Embryonic facial prominence (tissue), 1 donor: ENCODE measurements around the gene KIF16B.
"Not testable (repeated sequence)": the region's sequence is repeated elsewhere in the genome, so short reads cannot be mapped to it uniquely, and the experiment has no call there.

Source experiments
- DNase-seq: peaks from one replicate; pipeline ENCODE4 v3.0.0-alpha.2; 2016; ENCODE audit errors: extremely low spot score

The KIF16B gene

GRCh38 chr20:16475225-16475624 lies 98.0 kb downstream of the KIF16B start:
- DNase-seq, result no peak

DNA sequence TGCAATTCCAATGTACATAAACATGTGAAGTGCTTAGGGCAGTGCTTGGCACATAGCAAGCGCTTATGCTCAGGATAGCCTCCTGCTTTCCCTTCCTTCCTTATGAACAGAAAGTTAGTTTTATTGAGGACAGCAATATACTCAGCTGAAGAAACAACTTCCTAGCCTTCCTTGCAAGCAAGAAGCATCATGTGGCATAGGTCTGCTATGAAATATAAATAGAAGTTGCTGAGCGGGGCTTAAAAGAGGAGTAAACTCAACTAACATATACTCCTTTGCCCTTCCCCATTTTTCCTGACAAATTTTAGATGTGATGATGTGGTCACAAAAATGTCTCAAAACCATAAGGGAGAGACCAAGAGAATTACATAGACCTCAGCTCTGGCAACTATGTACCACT lies 98.9 kb downstream of the KIF16B start:
- no peak for DNase-seq

DNA sequence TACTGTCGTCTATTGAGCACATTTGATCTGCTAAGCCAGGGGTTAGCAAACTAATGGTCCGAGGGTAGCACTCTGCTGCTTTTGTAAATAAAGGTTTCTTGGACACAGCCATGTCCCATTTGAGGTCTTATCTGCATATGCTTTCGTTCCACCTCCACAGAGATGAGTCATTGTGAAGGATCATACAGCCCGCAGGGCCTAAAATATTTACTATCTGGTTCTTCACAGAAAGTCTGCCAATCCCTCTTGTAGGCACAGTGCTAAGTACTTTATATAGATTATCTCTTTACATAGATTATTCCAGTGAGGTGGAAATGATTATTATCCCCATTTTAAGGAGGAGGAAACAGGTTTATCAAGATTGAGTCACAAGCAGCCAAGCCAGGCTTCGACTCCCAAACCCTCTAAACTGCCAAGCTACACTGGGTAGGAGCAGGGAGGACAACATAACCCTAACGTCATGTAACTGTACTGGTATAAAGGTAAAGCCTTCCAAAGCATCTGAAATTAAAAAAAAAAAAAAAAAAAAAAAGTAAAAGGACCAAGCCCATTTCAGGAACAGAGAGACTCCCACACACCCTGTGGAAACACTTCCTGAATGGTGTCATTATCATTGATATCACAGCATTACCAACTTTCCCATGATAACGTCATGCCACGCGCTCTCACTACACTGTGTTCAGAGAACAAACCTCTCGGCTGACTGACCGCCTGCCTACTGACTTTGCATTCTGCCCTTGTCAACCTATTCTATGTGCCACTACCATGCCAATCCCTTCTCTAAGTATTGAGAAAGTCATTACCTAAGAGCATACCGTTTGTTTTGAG lies 101.0 kb downstream of the KIF16B start:
- no peak for DNase-seq

DNA sequence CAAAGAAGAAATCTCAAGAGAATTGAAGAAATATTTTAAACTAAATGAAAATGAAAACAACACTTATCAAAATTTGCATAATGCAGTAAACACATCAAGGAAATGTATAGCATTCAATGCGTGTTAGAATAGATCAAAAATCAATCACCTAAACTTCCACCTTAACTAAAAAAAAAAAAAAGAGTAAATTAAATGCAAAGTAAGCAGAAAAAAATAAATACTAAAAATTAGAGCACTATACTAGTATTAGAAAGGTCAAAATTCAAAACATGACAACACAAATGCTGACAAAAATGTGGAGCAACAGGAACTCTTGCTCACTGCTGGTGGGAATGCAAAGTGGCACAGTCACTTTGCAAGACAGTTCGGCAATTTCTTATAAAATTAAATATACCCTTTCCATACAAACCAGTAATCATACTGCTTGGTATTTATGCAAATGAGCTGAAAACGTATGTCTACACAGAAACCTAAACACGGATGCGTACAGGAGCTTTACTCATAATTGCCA lies 103.8 kb downstream of the KIF16B start:
- DNase-seq, result no peak

DNA sequence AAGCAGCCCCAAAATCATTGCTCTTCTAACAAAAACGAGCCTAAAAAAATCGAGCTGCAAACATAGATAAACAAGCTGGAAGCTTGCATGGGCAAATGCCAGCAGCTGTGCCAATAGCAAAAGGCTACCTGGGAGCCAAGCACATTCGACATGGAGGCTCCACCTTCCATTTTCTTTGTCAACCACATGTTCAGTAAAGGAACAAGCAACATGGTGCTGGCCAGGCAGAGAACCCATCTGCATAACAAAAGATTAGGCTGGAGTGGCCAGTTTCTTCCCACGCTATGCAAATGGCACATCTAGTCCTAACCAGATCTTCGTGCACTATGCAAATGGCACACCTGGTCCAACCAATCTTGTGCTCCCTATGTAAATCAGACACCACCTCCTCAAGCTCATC lies 110.5 kb downstream of the KIF16B start:
- DNase-seq, result no peak

GRCh38 chr20:16459019-16459700 lies 114.1 kb downstream of the KIF16B start:
- DNase-seq, result no peak

DNA sequence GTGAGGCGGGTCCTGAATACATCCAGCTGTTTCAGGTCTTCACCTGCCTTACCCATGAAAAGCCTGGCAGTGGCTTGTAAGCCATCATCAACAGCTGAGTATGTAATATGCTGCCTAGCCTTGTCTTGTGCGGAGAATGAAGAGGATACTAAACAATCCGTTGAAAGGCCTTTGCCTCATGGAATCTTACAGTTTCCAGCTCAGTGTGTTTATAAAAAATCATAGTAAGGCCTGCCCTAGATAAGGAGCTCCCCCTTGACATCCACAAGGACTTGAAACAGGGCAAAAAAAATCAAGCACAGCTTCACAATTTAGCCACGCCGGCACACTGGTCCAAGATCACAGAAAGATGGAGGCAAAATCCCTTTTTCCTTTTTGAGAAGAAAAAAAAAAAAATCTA lies 115.7 kb downstream of the KIF16B start:
- no peak for DNase-seq

GRCh38 chr20:16455324-16455723 lies 117.9 kb downstream of the KIF16B start:
- DNase-seq, result no peak

DNA sequence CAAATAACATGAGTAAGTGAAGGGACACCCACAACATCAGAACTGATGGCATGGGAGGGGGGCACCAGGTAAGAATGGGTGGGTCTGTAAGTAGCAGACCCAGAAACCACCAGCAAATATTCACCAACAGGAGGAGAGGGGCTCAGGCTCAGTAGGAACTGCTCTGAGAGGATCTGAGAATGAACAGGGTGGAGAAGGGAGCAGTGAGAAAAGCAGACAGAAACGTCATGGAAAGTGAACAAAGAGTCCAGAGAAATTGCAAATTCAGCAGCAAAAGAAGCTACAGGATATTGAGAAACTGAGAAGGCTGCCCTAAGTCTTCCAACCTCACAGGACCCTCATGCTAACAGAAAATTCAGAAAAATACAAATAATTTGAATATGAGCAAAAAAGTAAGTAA lies 121.3 kb downstream of the KIF16B start:
- no peak for DNase-seq

GRCh38 chr20:16451001-16451400 lies 122.2 kb downstream of the KIF16B start:
- no peak for DNase-seq

DNA sequence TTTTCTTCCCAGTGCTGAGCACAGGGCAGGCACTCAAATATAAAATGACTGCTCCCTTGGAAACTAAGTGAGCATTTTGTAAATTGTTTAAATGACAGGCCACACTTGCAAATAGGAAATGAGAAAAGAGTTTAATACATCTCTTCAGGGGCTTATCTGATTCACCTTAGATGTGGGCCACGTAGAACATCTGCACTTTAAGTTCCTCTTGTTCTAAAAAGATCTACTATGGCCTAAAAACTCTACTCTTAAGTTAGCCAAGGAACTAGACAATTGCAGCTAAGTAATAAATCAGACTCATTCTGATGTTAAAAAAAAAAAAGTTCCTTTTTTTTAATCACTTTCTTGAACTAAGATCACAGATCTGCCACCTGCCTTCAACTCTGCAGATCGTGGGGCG lies 126.3 kb downstream of the KIF16B start:
- no peak for DNase-seq

DNA sequence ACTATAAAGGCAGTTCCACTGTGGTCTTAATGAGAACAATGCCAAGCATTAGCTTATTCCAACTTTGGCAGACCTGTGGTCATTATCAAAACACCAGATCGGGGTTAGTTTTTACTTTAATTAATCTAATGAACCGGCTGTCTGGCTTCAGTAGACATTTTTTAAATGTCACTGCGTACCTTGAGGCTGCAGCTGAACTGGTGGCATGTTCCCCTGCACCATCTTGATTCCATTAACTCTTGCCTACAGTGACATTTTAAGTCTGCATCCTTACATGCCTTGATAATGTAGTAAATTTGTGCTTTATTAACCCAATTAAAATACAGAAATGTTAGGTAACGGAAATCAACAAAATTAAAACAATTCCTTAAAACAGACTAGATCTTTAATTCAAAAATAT lies 127.0 kb downstream of the KIF16B start:
- DNase-seq, result no peak

GRCh38 chr20:16445482-16445881 lies 127.8 kb downstream of the KIF16B start:
- DNase-seq, result no peak

GRCh38 chr20:16444057-16444777 lies 129.0 kb downstream of the KIF16B start:
- DNase-seq, result no peak

DNA sequence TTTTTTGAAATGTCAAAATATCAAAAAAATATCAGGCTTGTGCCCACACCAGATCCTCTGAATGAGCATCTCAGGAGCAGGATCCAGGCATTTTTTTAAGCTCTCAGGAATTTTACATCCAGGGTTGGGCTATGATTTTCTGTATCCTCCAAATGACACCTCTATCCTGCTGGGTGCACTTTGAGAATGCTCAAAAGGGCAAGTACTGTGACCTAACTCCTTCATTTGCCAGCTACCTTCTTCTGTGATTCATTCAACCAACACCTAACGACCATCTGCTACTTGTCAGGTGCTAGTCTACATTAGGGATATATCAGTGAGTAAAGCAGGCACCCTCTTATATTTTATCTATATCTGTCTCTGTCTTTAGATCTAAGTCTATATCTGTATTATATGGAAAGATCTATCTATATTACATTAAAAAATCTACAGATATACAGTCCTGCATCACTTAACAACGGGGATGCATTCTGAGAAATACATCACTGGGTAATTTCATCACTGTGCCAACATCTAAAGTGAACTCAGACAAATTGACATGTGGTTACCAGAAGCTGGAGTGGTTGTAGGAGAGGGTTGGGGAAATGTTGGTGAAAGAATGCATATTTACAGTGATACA lies 131.6 kb downstream of the KIF16B start:
- no peak for DNase-seq

DNA sequence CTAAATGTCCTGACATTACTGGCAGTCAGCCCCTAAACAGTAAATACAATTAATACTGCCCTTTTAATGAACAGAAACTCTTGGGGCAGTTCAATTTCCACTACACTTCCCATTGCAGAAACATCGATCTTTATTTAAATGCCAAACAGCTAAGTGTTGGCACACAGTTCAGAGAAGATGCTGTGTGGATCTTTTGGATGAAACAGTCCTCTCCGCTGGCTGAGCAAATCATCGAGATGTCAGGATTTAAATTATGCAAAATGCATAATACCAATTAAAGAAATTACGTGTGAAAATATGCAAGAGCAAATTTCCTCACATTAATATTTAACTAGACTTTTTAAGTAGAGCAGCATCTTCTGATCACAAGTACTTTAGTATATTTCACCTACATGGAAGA lies 132.6 kb downstream of the KIF16B start:
- DNase-seq, result no peak

- not testable (repeated sequence) for DNase-seq
Observed at GRCh38 chr20:16439540-16439939, 133.7 kb downstream of the KIF16B start.

- no peak for DNase-seq
Observed at GRCh38 chr20:16438100-16438499, 135.1 kb downstream of the KIF16B start.

- no peak for DNase-seq
Observed at GRCh38 chr20:16437387-16437996, 135.8 kb downstream of the KIF16B start.

- no peak for DNase-seq
Observed at GRCh38 chr20:16434062-16434664, 139.1 kb downstream of the KIF16B start.

DNA sequence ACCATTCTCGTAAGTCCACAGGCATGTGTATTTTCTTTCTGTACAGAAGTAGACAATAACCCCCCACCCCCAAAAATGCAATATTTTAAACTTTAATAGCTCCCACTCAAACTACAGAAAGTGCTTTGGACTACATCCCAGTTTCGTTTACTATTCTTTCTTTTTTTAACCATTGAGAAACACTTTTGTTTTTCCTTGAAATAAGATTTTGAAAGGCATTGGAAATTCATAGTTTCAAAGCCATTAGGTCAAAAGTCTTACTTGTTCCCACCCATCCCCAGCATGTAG lies 140.0 kb downstream of the KIF16B start:
- DNase-seq, result no peak
